ENCODE results near the gene PIMREG.

PIMREG gene

GRCh38 chr17:6426356-6427101, 17.7 kb upstream of the PIMREG start:
- no peak for TF ChIP-seq CTCF (conservative IDR thresholded peaks at IDR 0.05; ENCODE audit: low read depth, low read length)
- Histone ChIP-seq H3K27me3 (ENCODE audit: insufficient read depth, low read depth) (no peaks in the 10 kb centered on the region), H2AFZ (ENCODE audit: low read depth) (no peak overlapping the region), H4K20me1 (ENCODE audit: insufficient read depth) (no peaks in the 10 kb centered on the region), H3K79me2 (ENCODE audit: insufficient read depth, low read depth) (no peaks in the 10 kb centered on the region), H3K36me3 (ENCODE audit: insufficient read depth) (no peaks in the 10 kb centered on the region), H3K4me1 (ENCODE audit: low read depth, poor library complexity, severe bottlenecking) (no peaks in the 10 kb centered on the region), H3K4me2 (no peak overlapping the region), H3K4me3 (IDR thresholded peaks at IDR 0.05; ENCODE audit: insufficient read depth, low read depth, low read length) (no peak overlapping the region), H3K27ac (no peak overlapping the region), H3K9ac (no peak overlapping the region)

DNA sequence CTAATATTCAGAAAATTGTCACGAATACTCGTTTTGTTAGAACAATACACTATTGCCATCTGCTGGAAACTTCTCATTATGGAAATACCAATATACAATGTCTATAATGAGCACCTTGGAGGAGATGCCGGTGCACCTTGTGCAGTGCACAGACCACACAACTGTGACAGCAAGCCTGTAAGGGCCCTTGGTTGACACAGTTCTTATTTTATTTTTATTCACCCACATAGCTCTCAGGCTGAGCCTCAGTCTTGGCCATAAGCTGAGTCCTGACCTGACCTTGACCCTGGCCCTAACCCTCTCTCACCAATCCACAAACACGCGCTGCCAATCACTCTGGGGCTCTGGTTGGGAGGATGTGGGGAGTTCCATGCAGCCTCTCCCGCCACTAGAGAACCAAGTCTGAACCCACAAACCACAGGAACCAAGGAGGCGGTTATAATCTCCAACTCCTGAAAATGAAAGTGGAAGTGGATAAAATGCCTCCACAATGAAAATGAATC, 16.9 kb upstream of the PIMREG start:
- H3K27me3 ChIP-seq (ENCODE audit: insufficient read depth, low read depth): no peaks in the 10 kb centered on the region
- H3K79me2 ChIP-seq (ENCODE audit: insufficient read depth, low read depth): no peaks in the 10 kb centered on the region
- H3K4me1 ChIP-seq (ENCODE audit: low read depth, poor library complexity, severe bottlenecking): no peaks in the 10 kb centered on the region
- no peak overlapping the region for H3K27ac ChIP-seq
- no peak for TF ChIP-seq CTCF (conservative IDR thresholded peaks at IDR 0.05; ENCODE audit: low read depth, low read length)
- no peak overlapping the region for H3K4me2 ChIP-seq
- no peaks in the 10 kb centered on the region for H4K20me1 ChIP-seq (ENCODE audit: insufficient read depth)
- H3K36me3 ChIP-seq (ENCODE audit: insufficient read depth): no peaks in the 10 kb centered on the region
- H3K4me3 ChIP-seq (IDR thresholded peaks at IDR 0.05; ENCODE audit: insufficient read depth, low read depth, low read length): no peak overlapping the region
- H2AFZ ChIP-seq (ENCODE audit: low read depth): no peak overlapping the region
- no peak overlapping the region for H3K9ac ChIP-seq

DNA sequence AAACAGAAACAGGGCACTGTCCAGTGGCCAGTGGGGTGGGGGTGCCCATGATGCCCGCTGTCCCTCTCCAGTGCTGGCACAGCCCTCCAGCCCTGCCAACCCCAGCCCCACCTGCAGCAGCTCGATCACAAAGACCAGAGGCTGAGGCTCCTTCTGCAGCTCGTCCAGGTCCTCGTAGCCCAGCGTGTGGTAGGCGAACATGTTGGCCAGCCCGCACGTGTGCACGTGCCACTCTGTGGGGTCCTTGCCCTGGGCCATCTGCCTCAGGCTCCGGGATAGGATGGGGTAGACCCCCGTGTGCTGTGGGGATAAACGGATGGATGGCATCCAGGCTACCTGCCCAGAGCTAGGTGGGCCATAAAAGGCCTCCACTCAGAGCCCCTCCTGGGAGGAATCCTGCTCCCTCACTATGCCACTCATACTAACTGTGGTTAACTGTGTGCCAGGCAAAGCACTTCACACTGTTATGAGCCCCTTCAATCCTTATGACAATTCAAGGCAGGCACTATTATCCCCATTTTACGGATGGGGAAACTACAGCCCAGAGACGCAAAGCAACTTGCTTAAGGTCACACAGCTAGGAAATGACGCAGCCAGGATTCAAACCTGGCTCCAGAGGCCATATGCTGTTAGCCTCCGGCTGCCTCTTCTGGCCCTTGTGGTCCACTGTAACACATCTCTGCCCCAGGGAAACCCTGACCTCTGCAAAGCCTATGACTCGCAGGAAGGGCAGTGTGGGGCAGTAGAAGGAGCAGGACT, 15.9 kb upstream of the PIMREG start:
- Histone ChIP-seq H3K9ac (no peak overlapping the region), H3K27me3 (ENCODE audit: insufficient read depth, low read depth) (no peaks in the 10 kb centered on the region), H3K4me3 (IDR thresholded peaks at IDR 0.05; ENCODE audit: insufficient read depth, low read depth, low read length) (no peak overlapping the region), H3K79me2 (ENCODE audit: insufficient read depth, low read depth) (no peaks in the 10 kb centered on the region), H3K4me1 (ENCODE audit: low read depth, poor library complexity, severe bottlenecking) (no peaks in the 10 kb centered on the region), H4K20me1 (ENCODE audit: insufficient read depth) (no peaks in the 10 kb centered on the region), H2AFZ (ENCODE audit: low read depth) (no peak overlapping the region), H3K36me3 (ENCODE audit: insufficient read depth) (no peaks in the 10 kb centered on the region), H3K27ac (no peak overlapping the region), H3K4me2 (no peak overlapping the region)
- no peak for TF ChIP-seq CTCF (conservative IDR thresholded peaks at IDR 0.05; ENCODE audit: low read depth, low read length)

DNA sequence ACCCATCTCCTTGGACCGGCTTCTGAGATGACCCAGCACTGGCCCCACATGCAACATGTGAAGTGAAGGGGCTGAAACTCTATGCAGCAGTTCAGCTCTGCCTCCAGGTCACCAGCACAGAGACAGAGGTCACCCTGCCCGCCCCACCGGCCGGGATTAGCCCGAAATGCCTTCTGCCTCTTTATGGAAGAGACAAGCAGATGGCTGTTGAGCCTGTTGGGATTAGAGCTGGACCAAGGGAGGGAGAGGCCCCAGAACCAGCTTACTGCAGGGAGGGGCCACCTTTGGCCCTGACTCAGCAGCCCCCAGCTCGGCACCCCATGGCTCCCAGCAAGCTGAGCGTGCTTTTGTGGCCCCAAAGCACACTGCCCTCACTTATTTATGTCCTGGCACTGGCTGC, 15.0 kb upstream of the PIMREG start:
- Histone ChIP-seq H3K4me2 (no peak overlapping the region), H3K27me3 (ENCODE audit: insufficient read depth, low read depth) (no peaks in the 10 kb centered on the region), H4K20me1 (ENCODE audit: insufficient read depth) (no peaks in the 10 kb centered on the region), H3K4me1 (ENCODE audit: low read depth, poor library complexity, severe bottlenecking) (no peaks in the 10 kb centered on the region), H3K27ac (no peak overlapping the region), H3K36me3 (ENCODE audit: insufficient read depth) (no peaks in the 10 kb centered on the region), H3K4me3 (IDR thresholded peaks at IDR 0.05; ENCODE audit: insufficient read depth, low read depth, low read length) (no peak overlapping the region), H2AFZ (ENCODE audit: low read depth) (no peak overlapping the region), H3K79me2 (ENCODE audit: insufficient read depth, low read depth) (no peaks in the 10 kb centered on the region), H3K9ac (no peak overlapping the region)
- TF ChIP-seq CTCF (conservative IDR thresholded peaks at IDR 0.05; ENCODE audit: low read depth, low read length): no peak
